Stimulated activated CD8-positive, alpha-beta memory T cell treated with anti-CD3 and anti-CD28 coated beads, Interleukin-4, amount 100 ng/mL, for 48 hours (primary cell): Measurements from ENCODE around the gene ZCCHC4.
"Not testable (repeated sequence)": the region's sequence is repeated elsewhere in the genome, so short reads cannot be mapped to it uniquely, and the experiment has no call there.

ENCODE experiments used
- DNase-seq: peaks from one replicate; pipeline ENCODE4 v3.0.0-alpha.2; 2020

The ZCCHC4 gene

GRCh38 chr4:25321703-25322102, 9.1 kb downstream of the ZCCHC4 start:
- DNase-seq: no peak

- not testable (repeated sequence) for DNase-seq
Measured at GRCh38 chr4:25328463-25328862, 15.9 kb downstream of the ZCCHC4 start.

- no peak for DNase-seq
Measured at GRCh38 chr4:25330335-25330734, 17.8 kb downstream of the ZCCHC4 start.

GRCh38 chr4:25330905-25331808, 18.6 kb downstream of the ZCCHC4 start:
- no peak for DNase-seq

GRCh38 chr4:25343671-25344070, 31.1 kb downstream of the ZCCHC4 start:
- DNase-seq: no peak

- no peak for DNase-seq
Measured at GRCh38 chr4:25345744-25346143, 33.2 kb downstream of the ZCCHC4 start.

GRCh38 chr4:25346913-25347312, 34.3 kb downstream of the ZCCHC4 start:
- no peak for DNase-seq

- DNase-seq: no peak
Measured at GRCh38 chr4:25347473-25347872, 34.9 kb downstream of the ZCCHC4 start.

- DNase-seq: no peak
Measured at GRCh38 chr4:25347971-25348370, 35.4 kb downstream of the ZCCHC4 start.

- DNase-seq: no peak
Measured at GRCh38 chr4:25350561-25350960, 38.0 kb downstream of the ZCCHC4 start.

GRCh38 chr4:25351777-25352416, 39.3 kb downstream of the ZCCHC4 start:
- no peak for DNase-seq

GRCh38 chr4:25356068-25356467, 43.5 kb downstream of the ZCCHC4 start:
- DNase-seq: no peak

GRCh38 chr4:25358515-25359275, 46.1 kb downstream of the ZCCHC4 start:
- DNase-seq: no peak

GRCh38 chr4:25361253-25361652, 48.7 kb downstream of the ZCCHC4 start:
- no peak for DNase-seq

- DNase-seq: no peak
Measured at GRCh38 chr4:25367004-25367621, 54.5 kb downstream of the ZCCHC4 start.

GRCh38 chr4:25367877-25368276, 55.3 kb downstream of the ZCCHC4 start:
- DNase-seq: no peak

GRCh38 chr4:25368315-25368714, 55.7 kb downstream of the ZCCHC4 start:
- DNase-seq: no peak

- no peak for DNase-seq
Measured at GRCh38 chr4:25370242-25370641, 57.7 kb downstream of the ZCCHC4 start.

GRCh38 chr4:25372549-25372948, 60.0 kb downstream of the ZCCHC4 start:
- DNase-seq: not testable (repeated sequence)

- peak; percentile 99 for DNase-seq
Measured at GRCh38 chr4:25376754-25377571, 64.4 kb downstream of the ZCCHC4 start, which contains the start of gene ANAPC4. Gene ANAPC4 (plus strand): TSS chr4:25377263. CDS start chr4:25377428, 165 bp downstream.

- no peak for DNase-seq
Measured at GRCh38 chr4:25377572-25378436, 65.2 kb downstream of the ZCCHC4 start.
